ENCODE data around the gene GLP1R. TPM values are rescaled to one million over a fixed set of nuclear protein-coding genes. Genes with fewer than 3 reads are reported as not detected.
"Not testable (repeated sequence)": the region's sequence is repeated elsewhere in the genome, so short reads cannot be mapped to it uniquely, and the experiment has no call there.

Gene GLP1R
- total and polyA plus RNA-seq, 2 donors: 0.05 to 0.58 TPM

DNA sequence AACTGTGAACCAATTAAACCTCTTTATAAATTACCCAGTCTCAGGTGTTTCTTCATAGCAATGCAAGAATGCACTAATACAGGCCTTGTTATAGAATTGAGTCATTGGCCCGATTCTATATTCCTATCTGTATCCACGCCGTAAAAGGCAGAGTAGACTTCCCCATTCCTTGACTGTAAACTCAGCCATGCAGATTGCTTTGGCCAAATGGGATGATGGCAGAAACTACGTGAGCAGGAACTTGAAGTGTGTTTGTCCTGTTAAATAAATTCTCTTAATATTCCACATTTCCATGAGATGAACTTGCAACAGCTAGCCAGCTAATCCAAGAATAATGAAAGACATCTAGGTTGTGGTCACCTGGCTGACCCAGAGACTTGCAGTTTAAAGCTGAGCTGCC lies 70.3 kb downstream of the GLP1R start:
- 88% methylated on average over 4 of the region's 4 CpGs for WGBS
- no peaks in the 10 kb centered on the region for H3K36me3 ChIP-seq (ENCODE audit: insufficient read depth)
- H3K27ac ChIP-seq (ENCODE audit: low read depth): no peak overlapping the region
- no peak for DNase-seq (ENCODE audit: extremely low spot score)
- H3K4me1 ChIP-seq (ENCODE audit: insufficient read depth): peaks cover 2% of the 10 kb centered on the region
- no peak overlapping the region for H3K4me3 ChIP-seq (ENCODE audit: low read depth, low read length)

GRCh38 chr6:39124114-39124513 lies 75.5 kb downstream of the GLP1R start:
- no peaks in the 10 kb centered on the region for H3K4me1 ChIP-seq (ENCODE audit: insufficient read depth)
- DNase-seq (ENCODE audit: extremely low spot score): no peak
- H3K36me3 ChIP-seq (ENCODE audit: insufficient read depth): no peaks in the 10 kb centered on the region
- H3K27ac ChIP-seq (ENCODE audit: low read depth): no peak overlapping the region
- no peak overlapping the region for H3K4me3 ChIP-seq (ENCODE audit: low read depth, low read length)

DNA sequence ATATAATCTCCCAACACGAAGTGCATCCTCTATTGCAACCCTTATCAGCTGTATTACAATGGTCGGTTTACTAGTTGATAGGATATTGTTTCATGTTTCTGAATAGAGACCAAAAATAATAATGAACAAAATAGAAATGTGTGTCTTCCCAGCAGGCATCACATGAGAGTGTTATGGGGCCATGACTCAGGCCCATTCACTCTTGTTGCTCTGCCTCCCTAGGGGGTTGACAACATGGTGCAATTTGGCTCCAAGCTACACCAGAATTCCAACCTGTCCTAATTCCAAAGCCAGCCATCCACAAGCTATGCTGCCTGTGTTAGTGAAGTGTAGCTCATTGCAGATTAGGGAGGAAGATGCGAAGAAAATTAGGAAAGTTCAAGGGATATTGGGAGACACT lies 79.5 kb downstream of the GLP1R start:
- WGBS: 71% methylated on average over 3 of the region's 3 CpGs
- no peak for DNase-seq (ENCODE audit: extremely low spot score)
- no peak overlapping the region for H3K27ac ChIP-seq (ENCODE audit: low read depth)
- H3K4me3 ChIP-seq (ENCODE audit: low read depth, low read length): no peak overlapping the region
- H3K4me1 ChIP-seq (ENCODE audit: insufficient read depth): no peaks in the 10 kb centered on the region
- H3K36me3 ChIP-seq (ENCODE audit: insufficient read depth): no peaks in the 10 kb centered on the region

- DNase-seq (ENCODE audit: extremely low spot score): no peak
- Histone ChIP-seq H3K36me3 (ENCODE audit: insufficient read depth) (no peaks in the 10 kb centered on the region), H3K27ac (ENCODE audit: low read depth) (no peak overlapping the region), H3K4me1 (ENCODE audit: insufficient read depth) (no peaks in the 10 kb centered on the region), H3K4me3 (ENCODE audit: low read depth, low read length) (no peak overlapping the region)
Measured at GRCh38 chr6:39128832-39129231, 80.3 kb downstream of the GLP1R start.

DNA sequence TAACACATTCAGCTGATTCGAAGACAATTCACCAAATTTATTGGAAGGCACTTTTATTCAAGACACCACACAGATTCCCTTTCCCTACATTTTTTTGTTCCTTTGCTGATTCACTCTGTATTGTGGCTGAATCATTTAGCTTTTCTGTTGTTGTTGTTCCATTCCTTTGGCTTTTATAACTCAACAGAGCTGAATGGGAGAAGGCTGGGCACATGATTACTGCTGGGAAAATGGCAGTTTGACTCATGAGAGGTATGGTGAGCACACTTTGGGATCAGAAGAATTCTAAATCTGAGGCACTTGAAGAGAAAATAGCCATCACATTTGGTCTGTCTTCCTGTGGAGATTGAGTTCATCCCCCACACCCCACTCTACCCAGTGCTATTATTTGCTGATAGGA lies 82.1 kb downstream of the GLP1R start:
- no peaks in the 10 kb centered on the region for H3K4me1 ChIP-seq (ENCODE audit: insufficient read depth)
- 86% methylated on average over 1 of the region's 1 CpG for WGBS
- DNase-seq (ENCODE audit: extremely low spot score): no peak

GRCh38 chr6:39134761-39135160 lies 86.2 kb downstream of the GLP1R start:
- not testable (repeated sequence) for H3K36me3 ChIP-seq (ENCODE audit: insufficient read depth); DNase-seq (ENCODE audit: extremely low spot score); H3K4me3 ChIP-seq (ENCODE audit: low read depth, low read length); H3K4me1 ChIP-seq (ENCODE audit: insufficient read depth); H3K27ac ChIP-seq (ENCODE audit: low read depth)
- WGBS: 31% methylated on average over 3 of the region's 3 CpGs

More for the DNA sequence above, 82.1 kb downstream of the GLP1R start:
- no peak overlapping the region for H3K27ac ChIP-seq (ENCODE audit: low read depth)
- H3K36me3 ChIP-seq (ENCODE audit: insufficient read depth): no peaks in the 10 kb centered on the region
- H3K4me3 ChIP-seq (ENCODE audit: low read depth, low read length): no peak overlapping the region

DNA sequence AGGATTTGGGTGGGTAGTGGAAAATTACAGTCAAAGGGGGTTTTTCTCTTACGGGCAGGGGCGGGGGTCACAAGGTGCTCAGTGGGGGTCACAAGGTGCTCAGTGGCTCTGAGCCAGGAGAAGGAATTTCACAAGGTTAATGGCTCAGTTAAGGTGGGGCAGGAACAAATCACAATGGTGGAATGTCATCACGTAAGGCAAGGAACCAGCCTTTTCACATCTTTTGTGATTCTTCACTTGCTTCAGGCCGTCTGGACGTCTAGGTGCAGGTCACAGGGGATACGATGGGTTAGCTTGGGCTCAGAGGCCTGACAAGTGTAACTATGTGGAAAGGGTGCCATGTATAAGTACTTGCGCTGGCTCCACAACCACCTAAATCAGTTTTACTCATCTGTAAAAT lies 87.6 kb downstream of the GLP1R start:
- not testable (repeated sequence) for DNase-seq (ENCODE audit: extremely low spot score); H3K4me3 ChIP-seq (ENCODE audit: low read depth, low read length); H3K27ac ChIP-seq (ENCODE audit: low read depth); H3K4me1 ChIP-seq (ENCODE audit: insufficient read depth); H3K36me3 ChIP-seq (ENCODE audit: insufficient read depth)
- WGBS: 77% methylated on average over 7 of the region's 7 CpGs

- H3K4me1 ChIP-seq (ENCODE audit: insufficient read depth): no peaks in the 10 kb centered on the region
- no peak overlapping the region for H3K27ac ChIP-seq (ENCODE audit: low read depth)
- DNase-seq (ENCODE audit: extremely low spot score): no peak
- H3K36me3 ChIP-seq (ENCODE audit: insufficient read depth): no peaks in the 10 kb centered on the region
- no peak overlapping the region for H3K4me3 ChIP-seq (ENCODE audit: low read depth, low read length)
- 22% methylated on average over 2 of the region's 2 CpGs for WGBS
Measured at GRCh38 chr6:39137245-39137644, 88.7 kb downstream of the GLP1R start.

Other genes starting within 250 kb of the GLP1R start
- 20.1 TPM for gene SAYSD1, start 66.4 kb downstream of the GLP1R start, total RNA-seq
- gene SAYSD1, start 66.4 kb downstream of the GLP1R start, polyA plus RNA-seq: 12.6 TPM
- 2.3 TPM for gene KCNK5, start 180.7 kb downstream of the GLP1R start, total RNA-seq
- gene KCNK5, start 180.7 kb downstream of the GLP1R start, polyA plus RNA-seq: 3.1 TPM